H1 (cell line): ENCODE results near the gene ZNF524. TPM values are rescaled to one million over a fixed set of nuclear protein-coding genes. Genes with fewer than 3 reads are reported as not detected.

ENCODE experiments used
- CTCF ChIA-PET: fragments of 300-600 bp; sonication (Branson Sonifier 250); formaldehyde crosslinking; loops from one replicate; lab custom pipeline; 2021; ENCODE audit not compliant: partially characterized antibody; lab: Charles Lee
- POLR2A ChIA-PET: fragments of 300-600 bp; sonication (Branson Sonifier 250); formaldehyde crosslinking; loops from one replicate; lab custom pipeline; 2021; ENCODE audit warnings: inconsistent platforms; ENCODE audit not compliant: partially characterized antibody; lab: Charles Lee
- DNase-seq, 2 experiments: peaks; one replicate each; pipeline versions ENCODE4 v3.0.0 to v3.0.0-alpha.2; 2010 to 2022; ENCODE audit warnings: low spot score in 2 of 2, low read depth in 1 of 2, mixed read lengths in 1 of 2
- FAIRE-seq: peaks from 2 replicates; lab custom pipeline; 2011; peaks lifted over from hg19 to GRCh38; lab: Jason Lieb, UNC
- H2AFZ ChIP-seq: 2 replicates; pipeline ENCODE4 v1.8.1; 2012; ENCODE audit warnings: low read length, inconsistent platforms
- H2AK5ac ChIP-seq: 2 replicates; pipeline ENCODE4 v1.6.1; 2013; ENCODE audit warnings: low read depth, low read length
- H2BK120ac ChIP-seq: replicated peaks from 2 replicates; pipeline ENCODE3; 2013; ENCODE audit warnings: low read depth, low read length, inconsistent platforms
- H2BK12ac ChIP-seq: 2 replicates; pipeline ENCODE4 v1.6.1; 2013; ENCODE audit warnings: low read depth, low read length
- H2BK15ac ChIP-seq: 2 replicates; pipeline ENCODE4 v1.6.1; 2013; ENCODE audit warnings: low read length
- H2BK20ac ChIP-seq: 2 replicates; pipeline ENCODE4 v1.6.1; 2013; ENCODE audit warnings: low read length
- H2BK5ac ChIP-seq: 2 replicates; pipeline ENCODE4 v1.6.1; 2013; ENCODE audit warnings: low read depth, low read length
- H3K14ac ChIP-seq: 2 replicates; pipeline ENCODE4 v1.6.1; 2013; ENCODE audit warnings: inconsistent platforms; ENCODE audit not compliant: insufficient read length
- H3K18ac ChIP-seq: 2 replicates; pipeline ENCODE4 v1.6.1; 2013; ENCODE audit warnings: low read length; ENCODE audit errors: extremely low read depth
- H3K23ac ChIP-seq: 2 replicates; pipeline ENCODE4 v1.6.1; 2013; ENCODE audit warnings: inconsistent platforms; ENCODE audit not compliant: insufficient read length
- H3K23me2 ChIP-seq: 2 replicates; pipeline ENCODE4 v1.6.1; 2013; ENCODE audit warnings: low read depth, low read length
- H3K27ac ChIP-seq: 2 replicates; pipeline ENCODE4 v1.6.1; 2011; ENCODE audit warnings: low read depth, low read length, inconsistent platforms
- H3K27me3 ChIP-seq, 4 experiments: replicated peaks in 1 of 4; 1 replicate in 1 of 4; 2 replicates in 3 of 4; pipeline versions ENCODE4 v1.6.1 to v1.8.1; 2011 to 2013; ENCODE audit warnings: low read length in 3 of 4, mild to moderate bottlenecking in 3 of 4, inconsistent platforms in 2 of 4, mixed read lengths in 2 of 4, moderate library complexity in 1 of 4; ENCODE audit not compliant: control insufficient read depth in 3 of 4, insufficient read depth in 3 of 4; ENCODE audit errors: extremely low read depth in 1 of 4
- H3K36me3 ChIP-seq, 4 experiments: 2 replicates each; pipeline versions ENCODE4 v1.6.1 to v1.8.1; 2011 to 2013; ENCODE audit warnings: mild to moderate bottlenecking in 4 of 4, low read length in 3 of 4, moderate library complexity in 2 of 4, control low read depth in 1 of 4, inconsistent platforms in 1 of 4; ENCODE audit not compliant: insufficient read depth in 4 of 4, control insufficient read depth in 2 of 4
- H3K4ac ChIP-seq: replicated peaks from 2 replicates; pipeline ENCODE3; 2013; ENCODE audit warnings: low read length, low read depth, mixed read lengths, inconsistent platforms; ENCODE audit not compliant: insufficient read length
- H3K4me1 ChIP-seq, 4 experiments: replicated peaks in 1 of 4; 1 replicate in 1 of 4; 2 replicates in 3 of 4; pipeline versions ENCODE4 v1.6.1 to v1.8.1; 2011 to 2013; ENCODE audit warnings: low read length in 3 of 4, inconsistent platforms in 2 of 4, mixed read lengths in 1 of 4; ENCODE audit not compliant: insufficient read depth in 4 of 4, control insufficient read depth in 3 of 4
- H3K4me2 ChIP-seq, 2 experiments: 2 replicates each; pipeline versions ENCODE4 v1.6.1 to v1.8.1; 2011 to 2013; ENCODE audit warnings: low read depth in 2 of 2, low read length in 2 of 2, control low read depth in 1 of 2, inconsistent platforms in 1 of 2, mild to moderate bottlenecking in 1 of 2; ENCODE audit not compliant: insufficient read depth in 1 of 2
- H3K4me3 ChIP-seq, 4 experiments: fragments of 200-600, 300-600 bp in 1 of 4; sonication (generic), shearing (Covaris generic), sonication (Bioruptor Twin) in 1 of 4; 2 replicates each; pipeline versions ENCODE4 v1.5.1 to v1.8.1; 2011 to 2016; ENCODE audit warnings: low read length in 4 of 4, low read depth in 3 of 4, control low read depth in 2 of 4, inconsistent platforms in 2 of 4, mild to moderate bottlenecking in 2 of 4, mixed read lengths in 1 of 4, moderate library complexity in 1 of 4; ENCODE audit not compliant: insufficient read depth in 2 of 4; ENCODE audit errors: extremely low read depth in 1 of 4
- H3K56ac ChIP-seq: replicated peaks from 2 replicates; pipeline ENCODE3; 2013; ENCODE audit warnings: low read depth, mild to moderate bottlenecking, mixed read lengths, low read length, inconsistent platforms; ENCODE audit not compliant: insufficient read length
- H3K79me1 ChIP-seq: 2 replicates; pipeline ENCODE4 v1.6.1; 2013; ENCODE audit warnings: low read depth, low read length, control low read depth
- H3K79me2 ChIP-seq, 2 experiments: 2 replicates each; pipeline versions ENCODE4 v1.6.1 to v1.8.1; 2012 to 2013; ENCODE audit warnings: low read length in 2 of 2, mild to moderate bottlenecking in 2 of 2, inconsistent platforms in 1 of 2; ENCODE audit not compliant: insufficient read depth in 2 of 2, control insufficient read depth in 1 of 2
- H3K9ac ChIP-seq, 4 experiments: replicated peaks in 1 of 4; 1 replicate in 1 of 4; 2 replicates in 3 of 4; pipeline versions ENCODE4 v1.6.1 to v1.8.1; 2011 to 2013; ENCODE audit warnings: low read depth in 3 of 4, low read length in 3 of 4, control low read depth in 2 of 4, mild to moderate bottlenecking in 2 of 4, moderate library complexity in 2 of 4, inconsistent platforms in 1 of 4; ENCODE audit errors: extremely low read depth in 1 of 4
- H3K9me3 ChIP-seq, 2 experiments: 2 replicates each; pipeline versions ENCODE4 v1.6.1 to v1.8.1; 2012 to 2013; ENCODE audit warnings: mild to moderate bottlenecking in 2 of 2, moderate library complexity in 2 of 2, control low read depth in 1 of 2, inconsistent platforms in 1 of 2, low read depth in 1 of 2, low read length in 1 of 2, mixed read lengths in 1 of 2; ENCODE audit not compliant: insufficient read depth in 2 of 2
- H4K20me1 ChIP-seq, 2 experiments: replicated peaks in 1 of 2; 2 replicates each; pipeline versions ENCODE3 to v1.8.1; 2011 to 2013; ENCODE audit warnings: inconsistent platforms in 2 of 2, low read length in 2 of 2, mild to moderate bottlenecking in 1 of 2; ENCODE audit not compliant: insufficient read depth in 2 of 2, control insufficient read depth in 1 of 2
- H4K5ac ChIP-seq: 2 replicates; pipeline ENCODE4 v1.6.1; 2013; ENCODE audit warnings: low read length, low read depth, mixed read lengths, inconsistent platforms; ENCODE audit not compliant: insufficient read length
- H4K8ac ChIP-seq: 2 replicates; pipeline ENCODE4 v1.8.0; 2013; ENCODE audit warnings: mild to moderate bottlenecking, moderate library complexity, low read length, inconsistent platforms; ENCODE audit not compliant: insufficient read depth; ENCODE audit errors: extremely low read depth
- H4K91ac ChIP-seq: replicated peaks from 2 replicates; pipeline ENCODE3; 2013; ENCODE audit warnings: low read length, mixed read lengths, inconsistent platforms; ENCODE audit not compliant: insufficient read length
- HDAC6 ChIP-seq: IDR thresholded peaks from one replicate; pipeline ENCODE4 v1.7.1; 2012; ENCODE audit warnings: low read depth, mild to moderate bottlenecking, inconsistent platforms, low read length, moderate library complexity
- KDM1A ChIP-seq: fragments of 200-600, 300-600 bp; sonication (generic); IDR thresholded peaks from 2 replicates; pipeline ENCODE4 v1.7.1; 2016; ENCODE audit warnings: mild to moderate bottlenecking, low read length, borderline replicate concordance
- WGBS, 2 experiments: shearing (Covaris generic) in 1 of 2; methylation state at CpG; one replicate each; pipeline versions ENCODE4 v1.1.6 to v1.1.7; 2013 to 2015; ENCODE audit warnings: low lambda C conversion rate in 2 of 2, mixed read lengths in 2 of 2, inconsistent platforms in 1 of 2, low coverage in 1 of 2, missing lambda C conversion rate in 1 of 2; ENCODE audit not compliant: insufficient replicate concordance in 2 of 2, insufficient coverage in 1 of 2, insufficient read length in 1 of 2; ENCODE audit errors: extremely low coverage in 1 of 2, missing lambda C conversion rate in 1 of 2; 5-methylcytosine and 5-hydroxymethylcytosine counted together
- polyA plus RNA-seq, 7 experiments: library from polyadenylated mRNA; depleted of rRNA in 3 of 7; stranded (reverse) in 5 of 7; unstranded in 2 of 7; fragments of >200 nt in 5 of 7; fragments of 200-250 nt in 2 of 7; gene quantifications; 1 replicate in 5 of 7; 2 replicates in 1 of 7; 4 replicates in 1 of 7; pipeline versions ENCODE4 v1.2.1 to v1.2.3, GENCODE V29; 2011 to 2013; ENCODE audit warnings: missing spikeins in 2 of 7, mixed read lengths in 2 of 7
- total RNA-seq: library from RNA; stranded (reverse); fragmentation: NEBNext Ultra II Directional; extraction: Animal tissue kit (Norgen Biotek cat#: 25700); gene quantifications from 2 replicates; pipeline ENCODE4 v1.2.1, GENCODE V29; 2021

ZNF524 gene
- total and polyA plus RNA-seq, 2 of the 8 experiments (the other 6 are each of a cell fraction or from before 2014, with no cell fraction given) = 4.4 to 4.7 TPM

DNA sequence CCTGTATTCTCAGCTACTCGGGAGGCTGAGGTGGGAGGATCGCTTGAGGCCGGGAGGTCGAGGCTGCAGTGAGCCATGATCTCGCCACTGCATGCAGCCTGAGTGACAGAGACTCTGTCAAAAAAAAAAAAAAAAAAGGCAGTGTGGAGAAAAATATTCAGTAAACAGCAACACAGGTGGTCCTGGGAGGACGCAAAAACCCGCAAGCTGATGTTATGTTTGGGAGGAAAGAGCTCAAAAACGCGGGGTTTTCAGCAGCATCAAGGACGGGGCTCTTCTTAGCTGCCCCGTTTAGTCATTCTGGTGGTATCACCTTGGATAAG, 24.9 kb downstream of the ZNF524 start:
- Histone ChIP-seq H3K27me3 (no peaks in the 10 kb centered on the region), H3K23ac (no peak overlapping the region), H2BK15ac (no peak overlapping the region), H2BK20ac (no peak overlapping the region), H3K4me1 (peaks cover 0 to 3% (median 0%) of the 10 kb centered on the region in 4 experiments; a peak in 3 of 7 replicates), H3K9ac (peak overlapping the region in 1 of 4 experiments; percentile 14; a peak in 1 of 7 replicates), H2BK12ac (no peak overlapping the region), H3K9me3 (no peaks in the 10 kb centered on the region), H3K4ac (no peak overlapping the region), H3K79me1 (no peaks in the 10 kb centered on the region), H2BK5ac (no peak overlapping the region), H3K36me3 (peaks cover 0 to 11% (median 1%) of the 10 kb centered on the region in 4 experiments; a peak in 4 of 8 replicates), H3K79me2 (no peaks in the 10 kb centered on the region), H3K4me3 (peak overlapping the region in 3 of 4 experiments; percentile 6 to 95 (median 80); a peak in 3 of 8 replicates), H3K27ac (no peak overlapping the region), H2AFZ (peak overlapping the region; percentile 94), H3K18ac (no peak overlapping the region), H4K20me1 (peaks cover 1 to 5% of the 10 kb centered on the region in 2 experiments), H4K8ac (no peak overlapping the region), H3K4me2 (peak overlapping the region; percentile 50 to 80), H2AK5ac (no peak overlapping the region), H3K56ac (no peak overlapping the region), H3K14ac (no peak overlapping the region), H2BK120ac (no peak overlapping the region), H4K91ac (no peak overlapping the region), H3K23me2 (no peaks in the 10 kb centered on the region), H4K5ac (no peak overlapping the region)
- ChIA-PET POLR2A (interaction anchor here (0.6 to 6.8 kb wide), 15 partner anchors 9 to 366 kb away, joined by 3 to 25 read pairs (median 5); partner anchors contain the start of genes CCDC106, FIZ1, ZNF524 and ZNF581), CTCF (interaction anchor here (0.6 to 8.0 kb wide), 4 partner anchors 7 to 551 kb away, joined by 3 to 38 read pairs (median 6); partner anchors contain the start of gene GALP)
- FAIRE-seq (no peak), DNase-seq (no peak)
- 0 out of 2 replicates have a peak, but pooled peaks have one; percentile 34 for TF ChIP-seq KDM1A
- no peak for TF ChIP-seq HDAC6
- WGBS, 2 experiments = 78% methylated on average over 10 of the region's 11 CpGs; no CpG with 5 or more reads in 1 of the 2 experiments
